WERI-Rb-1 (cell line): ENCODE measurements around the gene SPANXD.

Experiments
- DNase-seq: peaks from one replicate; pipeline ENCODE4 v3.0.0-alpha.2; 2020
- H3K27ac ChIP-seq: fragments of 250-450 bp; sonication (Bioruptor Pico); 2 replicates; pipeline ENCODE4 v1.5.1; 2020; ENCODE audit warnings: mild to moderate bottlenecking, moderate library complexity
- H3K27me3 ChIP-seq: fragments of 250-450 bp; sonication (Bioruptor Pico); 2 replicates; pipeline ENCODE4 v1.5.1; 2021; ENCODE audit warnings: mild to moderate bottlenecking, low read depth, moderate library complexity; ENCODE audit not compliant: insufficient read depth, severe bottlenecking
- H3K36me3 ChIP-seq: fragments of 250-450 bp; sonication (Bioruptor Pico); 2 replicates; pipeline ENCODE4 v1.5.1; 2020; ENCODE audit warnings: mild to moderate bottlenecking, moderate library complexity
- H3K4me3 ChIP-seq: 2 replicates; pipeline ENCODE4 v1.5.1; 2011; ENCODE audit warnings: low read depth, mild to moderate bottlenecking, control low read depth, low read length
- H3K9me3 ChIP-seq: fragments of 250-450 bp; sonication (Bioruptor Pico); 2 replicates; pipeline ENCODE4 v1.5.1; 2021; ENCODE audit warnings: mild to moderate bottlenecking, moderate library complexity; ENCODE audit not compliant: severe bottlenecking
- CTCF ChIP-seq: IDR thresholded peaks from 2 replicates; pipeline ENCODE4 v1.5.1; 2011; ENCODE audit warnings: low read depth, mild to moderate bottlenecking, control low read depth, inconsistent platforms, low read length

The SPANXD gene

GRCh38 chrX:141714680-141715079, 16.1 kb upstream of the SPANXD start:
- DNase-seq = no peak
- no peaks in the 10 kb centered on the region for H3K9me3 ChIP-seq
- no peak for TF ChIP-seq CTCF
- no peak overlapping the region for H3K4me3 ChIP-seq
- peaks cover 31% of the 10 kb centered on the region for H3K27me3 ChIP-seq
- no peak overlapping the region for H3K27ac ChIP-seq
- no peaks in the 10 kb centered on the region for H3K36me3 ChIP-seq

- Histone ChIP-seq H3K36me3 (no peaks in the 10 kb centered on the region), H3K4me3 (no peak overlapping the region), H3K27me3 (no peaks in the 10 kb centered on the region), H3K27ac (no peak overlapping the region), H3K9me3 (no peaks in the 10 kb centered on the region)
- TF ChIP-seq CTCF = no peak
- no peak for DNase-seq
Measured at GRCh38 chrX:141701072-141701471, 2.5 kb upstream of the SPANXD start.

GRCh38 chrX:141673946-141674345, 24.6 kb downstream of the SPANXD start:
- peaks cover 35% of the 10 kb centered on the region for H3K27me3 ChIP-seq
- no peak overlapping the region for H3K4me3 ChIP-seq
- H3K9me3 ChIP-seq = no peaks in the 10 kb centered on the region
- DNase-seq = no peak
- H3K27ac ChIP-seq = no peak overlapping the region
- TF ChIP-seq CTCF = no peak
- H3K36me3 ChIP-seq = no peaks in the 10 kb centered on the region

- DNase-seq = no peak
Measured at GRCh38 chrX:141669689-141670088, 28.9 kb downstream of the SPANXD start.

GRCh38 chrX:141668371-141668770, 30.2 kb downstream of the SPANXD start:
- Histone ChIP-seq H3K9me3 (no peaks in the 10 kb centered on the region), H3K27ac (no peak overlapping the region), H3K36me3 (no peaks in the 10 kb centered on the region), H3K27me3 (peaks cover 28% of the 10 kb centered on the region), H3K4me3 (no peak overlapping the region)
- DNase-seq = no peak
- no peak for TF ChIP-seq CTCF

More at GRCh38 chrX:141669689-141670088, 28.9 kb downstream of the SPANXD start:
- H3K36me3 ChIP-seq = no peaks in the 10 kb centered on the region
- H3K27ac ChIP-seq = no peak overlapping the region
- H3K9me3 ChIP-seq = no peaks in the 10 kb centered on the region
- TF ChIP-seq CTCF = no peak
- H3K4me3 ChIP-seq = no peak overlapping the region
- H3K27me3 ChIP-seq = peaks cover 30% of the 10 kb centered on the region

- Histone ChIP-seq H3K4me3 (no peak overlapping the region), H3K36me3 (no peaks in the 10 kb centered on the region), H3K27ac (no peak overlapping the region), H3K27me3 (peaks cover 14% of the 10 kb centered on the region), H3K9me3 (no peaks in the 10 kb centered on the region)
- no peak for TF ChIP-seq CTCF
- DNase-seq = no peak
Measured at GRCh38 chrX:141662781-141663180, 35.8 kb downstream of the SPANXD start.
